CD4-positive, CD25-positive, alpha-beta regulatory T cell (primary cell): Measurements from ENCODE around the gene TRIML2. TPM values are rescaled to one million over a fixed set of nuclear protein-coding genes. Genes with fewer than 3 reads are reported as not detected.

Source experiments
- ATAC-seq, 2 donors: fragments of 150-1000 bp; cut with Tn5 transposase; one replicate each; pipeline ENCODE4 v1.10.0; 2021; ENCODE audit warnings: low read depth in 2 of 2, moderate number of reproducible peaks in 2 of 2, moderate library complexity in 1 of 2
- DNase-seq, 3 donors: peaks; one replicate each; pipeline versions ENCODE4 v3.0.0 to v3.0.0-alpha.2; 2012 to 2022; ENCODE audit warnings: mixed read lengths in 1 of 3
- H3K27ac ChIP-seq: one replicate; pipeline ENCODE4 v1.7.0; 2013; ENCODE audit warnings: mild to moderate bottlenecking, low read length; ENCODE audit not compliant: insufficient read depth, poor library complexity, severe bottlenecking
- H3K27me3 ChIP-seq: one replicate; pipeline ENCODE4 v1.7.0; 2013; ENCODE audit warnings: low read length; ENCODE audit not compliant: control insufficient read depth, insufficient read depth
- H3K36me3 ChIP-seq: one replicate; pipeline ENCODE4 v1.7.0; 2013; ENCODE audit warnings: mild to moderate bottlenecking, low read length, moderate library complexity; ENCODE audit not compliant: control insufficient read depth, insufficient read depth
- H3K4me1 ChIP-seq: 2 replicates; pipeline ENCODE4 v1.7.0; 2013; ENCODE audit warnings: mild to moderate bottlenecking, low read length; ENCODE audit not compliant: insufficient read depth, control insufficient read depth, poor library complexity, severe bottlenecking
- H3K4me3 ChIP-seq: one replicate; pipeline ENCODE4 v1.7.0; 2013; ENCODE audit warnings: low read depth, mild to moderate bottlenecking, low read length, moderate library complexity
- H3K9me3 ChIP-seq, 2 experiments: 1 replicate in 1 of 2; 2 replicates in 1 of 2; pipeline ENCODE4 v1.7.0; 2013; ENCODE audit warnings: low read length in 2 of 2, mild to moderate bottlenecking in 1 of 2, moderate library complexity in 1 of 2; ENCODE audit not compliant: control insufficient read depth in 2 of 2
- H3K27ac Mint-ChIP-seq, 3 donors: one replicate each; pipeline ENCODE4 v1.8.0; 2020 to 2022; ENCODE audit warnings: mild to moderate bottlenecking in 3 of 3, mixed read lengths in 3 of 3, moderate library complexity in 2 of 3
- H3K27me3 Mint-ChIP-seq: one replicate; pipeline ENCODE4 v1.8.0; 2022; ENCODE audit warnings: mild to moderate bottlenecking, mixed read lengths
- H3K36me3 Mint-ChIP-seq: one replicate; pipeline ENCODE4 v1.8.0; 2020; ENCODE audit warnings: mixed read lengths
- H3K4me1 Mint-ChIP-seq, 4 donors: one replicate each; pipeline ENCODE4 v1.8.0; 2020 to 2022; ENCODE audit warnings: mixed read lengths in 4 of 4, mild to moderate bottlenecking in 1 of 4
- H3K4me3 Mint-ChIP-seq, 4 donors: one replicate each; pipeline ENCODE4 v1.8.0; 2020 to 2022; ENCODE audit warnings: mild to moderate bottlenecking in 4 of 4, mixed read lengths in 4 of 4, moderate library complexity in 3 of 4
- H3K9me3 Mint-ChIP-seq, 7 donors: one replicate each; pipeline ENCODE4 v1.8.0; 2020 to 2022; ENCODE audit warnings: mixed read lengths in 7 of 7, mild to moderate bottlenecking in 3 of 7, moderate library complexity in 2 of 7
- polyA plus RNA-seq, 4 donors: library from polyadenylated mRNA; unstranded; fragments of 300-500 nt; fragmentation: Illumina TruSeq; gene quantifications; one replicate each; pipeline ENCODE4 v1.2.3, GENCODE V29; 2021
- total RNA-seq: library from RNA; stranded (reverse); gene quantifications from one replicate; pipeline ENCODE4 v1.2.3, GENCODE V29; 2022

TRIML2 gene, protein sequence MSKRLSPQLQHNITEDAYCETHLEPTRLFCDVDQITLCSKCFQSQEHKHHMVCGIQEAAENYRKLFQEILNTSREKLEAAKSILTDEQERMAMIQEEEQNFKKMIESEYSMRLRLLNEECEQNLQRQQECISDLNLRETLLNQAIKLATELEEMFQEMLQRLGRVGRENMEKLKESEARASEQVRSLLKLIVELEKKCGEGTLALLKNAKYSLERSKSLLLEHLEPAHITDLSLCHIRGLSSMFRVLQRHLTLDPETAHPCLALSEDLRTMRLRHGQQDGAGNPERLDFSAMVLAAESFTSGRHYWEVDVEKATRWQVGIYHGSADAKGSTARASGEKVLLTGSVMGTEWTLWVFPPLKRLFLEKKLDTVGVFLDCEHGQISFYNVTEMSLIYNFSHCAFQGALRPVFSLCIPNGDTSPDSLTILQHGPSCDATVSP
- total RNA-seq: not detected
- polyA plus RNA-seq: not detected

DNA sequence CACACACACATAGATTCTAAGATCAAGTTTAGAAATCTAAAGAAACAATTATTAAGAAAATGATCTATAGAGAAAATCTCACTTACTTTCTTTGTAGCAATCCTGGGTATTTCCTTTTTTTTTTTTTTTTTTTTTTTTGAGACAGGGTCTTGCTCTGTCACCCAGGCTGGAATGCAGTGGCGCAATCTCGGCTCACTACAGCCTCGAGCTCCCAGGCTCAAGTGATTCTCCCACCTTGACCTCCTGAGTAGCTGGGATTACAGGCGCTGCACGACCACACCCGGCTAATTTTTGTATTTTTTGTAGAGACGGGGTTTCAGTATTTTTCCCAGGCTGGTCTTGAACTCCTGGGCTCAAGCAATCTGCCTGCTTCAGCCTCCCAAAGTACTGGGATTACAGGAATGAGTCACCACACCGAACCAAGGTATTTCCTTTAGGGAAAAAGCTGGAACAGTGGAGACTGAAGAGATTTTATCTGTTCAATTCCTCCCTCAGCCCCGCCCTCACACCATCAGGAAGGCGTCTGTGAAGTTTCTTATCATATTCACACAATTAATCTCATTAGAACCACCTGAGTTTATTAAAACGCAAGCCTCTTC, at the start of gene TRIML2:
TSS of gene TRIML2 (minus strand) at position 447 of the 599 bp plus-strand sequence. CDS start 4,235 bp downstream, outside the sequence.
- Mint-ChIP-seq H3K9me3 (peaks cover 0 to 22% (median 10%) of the 10 kb centered on the region in 7 donors), H3K4me3 (no peak within 1 kb of the TSS), H3K4me1 (peaks cover 0 to 5% (median 0%) of the 10 kb centered on the region in 4 donors), H3K27ac (no peak within 1 kb of the TSS), H3K36me3 (no peaks in the 10 kb centered on the region), H3K27me3 (no peaks in the 10 kb centered on the region)
- H3K27me3 ChIP-seq: no peaks in the 10 kb centered on the region
- H3K36me3 ChIP-seq: no peaks in the 10 kb centered on the region
- H3K4me3 ChIP-seq: no peak within 1 kb of the TSS
- H3K9me3 ChIP-seq: peaks cover 4 to 9% of the 10 kb centered on the region in 2 experiments
- no peaks in the 10 kb centered on the region for H3K4me1 ChIP-seq
- ATAC-seq (no peak), DNase-seq (no peak)
- H3K27ac ChIP-seq: no peak within 1 kb of the TSS

DNA sequence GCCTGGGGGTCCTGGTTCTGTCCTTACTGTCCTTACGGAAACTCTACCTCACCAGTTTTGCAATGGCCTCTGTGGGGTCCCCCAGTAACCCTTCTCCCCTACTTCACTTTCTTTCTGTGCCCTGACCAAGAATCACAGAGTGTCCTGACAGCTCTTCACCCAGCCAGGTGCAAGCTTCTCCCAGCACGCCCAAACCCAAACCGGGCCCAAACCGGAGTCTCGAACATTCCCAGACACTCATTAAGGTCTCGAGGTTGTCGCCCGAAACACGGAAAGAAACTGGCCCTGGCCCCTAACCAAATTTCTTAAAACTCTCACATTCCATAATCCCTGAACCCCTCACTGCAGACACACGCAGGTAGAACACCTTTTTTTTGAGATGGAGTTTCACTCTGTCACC, 48.9 kb upstream of the TRIML2 start:
- peaks cover 0 to 3% of the 10 kb centered on the region in 2 experiments for H3K9me3 ChIP-seq
- no peak for ATAC-seq
- no peak overlapping the region for H3K27ac ChIP-seq
- Mint-ChIP-seq H3K9me3 (peaks cover 0 to 16% (median 7%) of the 10 kb centered on the region in 7 donors), H3K36me3 (peaks cover 6% of the 10 kb centered on the region), H3K4me3 (no peak overlapping the region), H3K27me3 (no peaks in the 10 kb centered on the region), H3K4me1 (no peaks in the 10 kb centered on the region), H3K27ac (no peak overlapping the region)
- no peak for DNase-seq
- H3K4me3 ChIP-seq: no peak overlapping the region
- no peaks in the 10 kb centered on the region for H3K4me1 ChIP-seq
- H3K27me3 ChIP-seq: no peaks in the 10 kb centered on the region
- no peaks in the 10 kb centered on the region for H3K36me3 ChIP-seq

DNA sequence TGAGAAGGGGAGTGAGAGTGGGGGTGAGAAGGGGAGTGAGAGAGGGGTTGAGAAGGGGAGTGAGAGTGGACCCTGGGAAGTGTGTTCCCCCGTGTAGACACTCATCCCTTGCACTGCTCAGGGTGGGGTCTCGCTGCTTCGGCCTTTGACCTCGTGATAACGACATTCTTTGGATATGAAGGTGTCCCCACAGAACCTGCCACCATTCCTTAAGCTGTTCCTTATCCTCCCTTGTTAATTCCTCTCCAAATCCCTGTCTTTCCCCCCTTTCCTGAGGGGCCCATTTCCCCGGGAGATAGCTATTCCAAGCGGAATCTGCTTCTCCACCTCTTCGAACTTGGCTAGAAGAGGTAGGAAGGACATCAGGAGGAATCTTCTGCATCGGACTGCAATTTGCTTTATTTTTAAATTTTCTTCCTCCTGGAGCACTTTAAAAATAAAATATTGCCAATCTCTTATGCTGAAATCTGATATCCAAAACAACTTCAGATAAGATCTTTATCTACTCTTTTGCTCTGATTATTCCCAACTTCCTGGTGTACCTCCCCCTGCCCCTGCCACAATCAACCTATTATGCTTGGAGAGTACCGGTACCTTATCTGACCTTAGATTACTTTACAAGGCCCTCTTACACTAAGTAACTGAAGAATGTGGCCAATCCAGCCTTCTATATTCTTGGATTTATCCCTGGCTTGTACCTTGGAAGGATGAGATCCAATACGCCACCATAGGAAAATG, 45.4 kb upstream of the TRIML2 start:
- DNase-seq (no peak), ATAC-seq (no peak)
- Histone ChIP-seq H3K4me1 (no peaks in the 10 kb centered on the region), H3K27me3 (no peaks in the 10 kb centered on the region), H3K27ac (no peak overlapping the region), H3K36me3 (no peaks in the 10 kb centered on the region), H3K9me3 (no peaks in the 10 kb centered on the region), H3K4me3 (no peak overlapping the region)
- H3K4me3 Mint-ChIP-seq: no peak overlapping the region
- H3K36me3 Mint-ChIP-seq: peaks cover 6% of the 10 kb centered on the region
- H3K9me3 Mint-ChIP-seq: peaks cover 0 to 12% (median 3%) of the 10 kb centered on the region in 7 donors
- no peaks in the 10 kb centered on the region for H3K27me3 Mint-ChIP-seq
- H3K4me1 Mint-ChIP-seq: no peaks in the 10 kb centered on the region
- H3K27ac Mint-ChIP-seq: no peak overlapping the region

DNA sequence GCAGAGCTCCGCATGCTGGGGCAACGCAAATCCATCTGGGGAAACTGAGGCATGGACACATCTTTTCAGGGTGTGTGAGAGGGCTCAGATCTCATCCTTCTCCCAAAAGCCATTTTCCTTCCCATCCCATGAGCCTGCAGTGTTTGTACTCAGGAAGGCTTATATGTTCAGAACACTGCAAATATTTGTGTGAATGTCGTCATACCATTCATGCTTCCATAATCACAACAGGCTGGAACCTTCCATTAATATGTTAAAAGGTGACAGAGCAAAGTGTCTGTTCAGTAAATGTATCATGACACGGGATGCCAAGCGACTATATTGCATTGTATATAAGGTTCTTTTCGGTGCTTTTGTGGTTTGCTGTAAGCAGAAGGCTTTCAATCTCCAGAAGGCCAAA, 38.4 kb upstream of the TRIML2 start:
- ATAC-seq (no peak), DNase-seq (no peak)
- Mint-ChIP-seq H3K4me3 (no peak overlapping the region), H3K4me1 (no peaks in the 10 kb centered on the region), H3K27ac (no peak overlapping the region), H3K9me3 (peaks cover 0 to 17% (median 2%) of the 10 kb centered on the region in 7 donors), H3K27me3 (no peaks in the 10 kb centered on the region), H3K36me3 (no peaks in the 10 kb centered on the region)
- Histone ChIP-seq H3K4me1 (no peaks in the 10 kb centered on the region), H3K4me3 (no peak overlapping the region), H3K27ac (no peak overlapping the region), H3K36me3 (no peaks in the 10 kb centered on the region), H3K27me3 (no peaks in the 10 kb centered on the region), H3K9me3 (peaks cover 0 to 3% of the 10 kb centered on the region in 2 experiments)

DNA sequence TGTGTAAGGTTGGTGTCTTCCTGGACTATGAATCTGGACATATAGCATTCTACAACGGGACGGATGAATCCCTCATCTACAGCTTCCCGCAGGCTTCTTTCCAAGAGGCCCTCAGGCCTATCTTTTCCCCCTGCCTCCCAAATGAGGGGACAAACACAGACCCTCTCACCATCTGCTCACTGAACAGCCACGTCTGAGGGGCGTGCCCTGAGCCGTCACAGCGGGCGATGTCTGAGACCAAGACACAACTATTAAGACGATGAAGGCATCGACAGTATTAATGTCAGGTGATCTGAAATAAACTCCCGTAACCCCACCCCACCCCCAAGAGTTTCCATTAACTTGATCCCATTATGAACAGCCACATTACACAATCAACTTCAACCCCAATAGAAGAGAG, 37.8 kb upstream of the TRIML2 start:
- Histone ChIP-seq H3K4me1 (no peaks in the 10 kb centered on the region), H3K4me3 (no peak overlapping the region), H3K36me3 (no peaks in the 10 kb centered on the region), H3K27me3 (no peaks in the 10 kb centered on the region), H3K9me3 (peaks cover 0 to 3% of the 10 kb centered on the region in 2 experiments), H3K27ac (no peak overlapping the region)
- no peak overlapping the region for H3K27ac Mint-ChIP-seq
- H3K4me1 Mint-ChIP-seq: no peaks in the 10 kb centered on the region
- ATAC-seq: no peak
- peaks cover 0 to 19% (median 2%) of the 10 kb centered on the region in 7 donors for H3K9me3 Mint-ChIP-seq
- no peak for DNase-seq
- no peak overlapping the region for H3K4me3 Mint-ChIP-seq
- H3K27me3 Mint-ChIP-seq: no peaks in the 10 kb centered on the region
- H3K36me3 Mint-ChIP-seq: no peaks in the 10 kb centered on the region

DNA sequence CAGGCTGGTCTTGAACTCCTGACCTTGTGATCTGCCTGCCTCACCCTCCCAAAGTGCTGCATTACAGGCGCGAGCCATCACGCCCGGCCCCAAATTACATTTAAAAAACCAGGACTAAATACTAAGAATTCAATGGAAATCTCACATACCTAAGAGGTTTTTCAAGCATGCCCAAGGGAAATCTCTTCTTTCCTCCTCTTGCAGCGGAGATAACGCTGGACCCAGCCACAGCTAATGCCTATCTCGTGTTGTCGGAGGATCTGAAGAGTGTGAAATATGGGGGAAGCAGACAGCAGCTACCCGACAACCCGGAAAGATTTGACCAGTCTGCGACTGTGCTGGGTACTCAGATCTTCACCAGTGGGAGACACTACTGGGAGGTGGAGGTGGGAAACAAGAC, 37.2 kb upstream of the TRIML2 start:
- Histone ChIP-seq H3K4me1 (no peaks in the 10 kb centered on the region), H3K9me3 (peaks cover 0 to 3% of the 10 kb centered on the region in 2 experiments), H3K27me3 (no peaks in the 10 kb centered on the region), H3K27ac (no peak overlapping the region), H3K4me3 (no peak overlapping the region), H3K36me3 (no peaks in the 10 kb centered on the region)
- no peak overlapping the region for H3K4me3 Mint-ChIP-seq
- no peaks in the 10 kb centered on the region for H3K27me3 Mint-ChIP-seq
- ATAC-seq (no peak), DNase-seq (no peak)
- H3K36me3 Mint-ChIP-seq: no peaks in the 10 kb centered on the region
- no peaks in the 10 kb centered on the region for H3K4me1 Mint-ChIP-seq
- H3K9me3 Mint-ChIP-seq: peaks cover 0 to 21% (median 4%) of the 10 kb centered on the region in 7 donors
- H3K27ac Mint-ChIP-seq: no peak overlapping the region

DNA sequence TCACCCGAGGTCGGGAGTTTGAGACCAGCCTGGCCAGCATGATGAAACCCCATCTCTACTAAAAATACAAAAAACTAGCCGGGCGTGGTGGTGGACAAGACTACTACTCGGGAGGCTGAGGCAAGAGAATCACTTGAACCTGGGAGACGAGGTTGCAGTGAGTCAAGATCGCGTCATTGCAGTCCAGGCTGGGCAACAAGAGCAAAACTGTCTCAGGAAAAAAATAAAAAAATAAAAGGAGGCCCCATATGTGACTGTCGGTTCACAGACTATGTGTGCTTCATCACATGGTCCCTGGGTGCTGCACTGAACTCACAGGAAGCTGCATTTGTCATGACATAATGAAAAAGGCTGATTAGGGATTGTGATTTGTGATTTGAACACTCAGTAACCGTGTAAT, 36.2 kb upstream of the TRIML2 start:
- H3K27ac Mint-ChIP-seq: no peak overlapping the region
- Histone ChIP-seq H3K4me1 (no peaks in the 10 kb centered on the region), H3K9me3 (peaks cover 0 to 3% of the 10 kb centered on the region in 2 experiments), H3K4me3 (no peak overlapping the region), H3K27ac (no peak overlapping the region), H3K27me3 (no peaks in the 10 kb centered on the region), H3K36me3 (no peaks in the 10 kb centered on the region)
- no peaks in the 10 kb centered on the region for H3K27me3 Mint-ChIP-seq
- no peak overlapping the region for H3K4me3 Mint-ChIP-seq
- DNase-seq (no peak), ATAC-seq (no peak)
- H3K9me3 Mint-ChIP-seq: peaks cover 0 to 22% (median 4%) of the 10 kb centered on the region in 7 donors
- no peaks in the 10 kb centered on the region for H3K4me1 Mint-ChIP-seq
- H3K36me3 Mint-ChIP-seq: no peaks in the 10 kb centered on the region
